Peyer's patch (tissue), 4 donors: ENCODE measurements around the gene PDLIM5. TPM values are rescaled to one million over a fixed set of nuclear protein-coding genes. Genes with fewer than 3 reads are reported as not detected.
A peak's percentile ranks its signal among the peaks of the same experiment; 100 is the strongest.
"Not testable (repeated sequence)": the region's sequence is repeated elsewhere in the genome, so short reads cannot be mapped to it uniquely, and the experiment has no call there.

Source experiments
- DNase-seq, 3 donors: peaks; one replicate each; pipeline ENCODE4 v3.0.0-alpha.2; 2017 to 2019
- H3K27ac ChIP-seq, 4 donors: fragments of 200-600 bp; sonication (generic); one replicate each; pipeline ENCODE4 v1.5.1; 2016 to 2019
- H3K27me3 ChIP-seq, 2 donors: fragments of 200-600 bp; sonication (generic); one replicate each; pipeline ENCODE4 v1.5.1; 2019
- H3K36me3 ChIP-seq, 3 donors: fragments of 200-600 bp; sonication (generic); one replicate each; pipeline ENCODE4 v1.5.1; 2016 to 2019
- H3K4me1 ChIP-seq, 4 donors: fragments of 200-600 bp; sonication (generic); one replicate each; pipeline ENCODE4 v1.5.1; 2016 to 2019
- H3K4me3 ChIP-seq, 4 donors: fragments of 200-600 bp; sonication (generic); 1 replicate in 3 of 4; 2 replicates in 1 of 4; pipeline ENCODE4 v1.5.1; 2016 to 2019; ENCODE audit warnings: mild to moderate bottlenecking in 1 of 4
- H3K9me3 ChIP-seq, 4 donors: fragments of 200-600 bp; sonication (generic); one replicate each; pipeline ENCODE4 v1.5.1; 2016 to 2019; ENCODE audit warnings: mild to moderate bottlenecking in 1 of 4
- POLR2A ChIP-seq, 2 donors: fragments of 450-650 bp; IDR thresholded peaks; one replicate each; pipeline ENCODE4 v1.5.1; 2017; ENCODE audit warnings: antibody characterized with exemption in 2 of 2, mild to moderate bottlenecking in 2 of 2, moderate library complexity in 2 of 2
- total RNA-seq, 4 donors: library from RNA; depleted of rRNA; stranded (reverse); fragments of >200 nt; gene quantifications; one replicate each; pipeline ENCODE4 v1.1.0, GENCODE V29; 2016
- TF ChIP-seq, protein P1 (sequence below), 6 experiments: fragments of 450-650 bp in 4 of 6; fragments of 200-600 bp in 2 of 6; sonication (generic) in 1 of 6; IDR thresholded peaks; one replicate each; pipeline ENCODE4 v1.5.1; 2017 to 2019; ENCODE audit warnings: antibody characterized with exemption in 6 of 6, mild to moderate bottlenecking in 3 of 6, moderate library complexity in 1 of 6

Gene PDLIM5
- total RNA-seq, 4 donors from 2014 or later = 112 to 197 (median 158) TPM

DNA sequence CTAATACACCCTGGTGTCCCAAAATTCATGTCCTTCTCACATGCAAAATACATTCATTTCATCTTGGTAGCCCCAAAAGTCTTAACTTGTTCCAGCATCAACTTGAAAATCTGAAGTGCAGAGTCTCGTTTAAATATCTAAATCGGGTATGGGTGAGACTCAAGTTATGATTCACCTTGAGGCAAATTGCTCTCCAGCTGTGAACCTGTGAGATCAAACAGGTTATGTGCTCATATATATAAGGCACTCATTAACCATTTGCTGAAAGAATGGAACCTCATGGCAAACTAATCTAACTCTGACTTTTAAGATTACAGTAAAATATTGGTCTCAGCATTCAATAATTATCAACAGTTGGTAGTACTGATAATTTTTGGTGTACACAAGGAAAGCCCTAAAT is 55.5 kb downstream of the PDLIM5 start:
- DNase-seq = no peak
- H3K36me3 ChIP-seq = no peaks in the 10 kb centered on the region
- peak overlapping the region in 1 of 4 donors; percentile 20 for H3K27ac ChIP-seq
- H3K9me3 ChIP-seq = no peaks in the 10 kb centered on the region
- no peaks in the 10 kb centered on the region for H3K27me3 ChIP-seq
- no peak overlapping the region for H3K4me3 ChIP-seq
- H3K4me1 ChIP-seq = peaks cover 0 to 37% (median 0%) of the 10 kb centered on the region in 4 donors
- TF ChIP-seq POLR2A (IDR thresholded peaks at IDR 0.05) = no peak
- TF ChIP-seq, protein P1, sequence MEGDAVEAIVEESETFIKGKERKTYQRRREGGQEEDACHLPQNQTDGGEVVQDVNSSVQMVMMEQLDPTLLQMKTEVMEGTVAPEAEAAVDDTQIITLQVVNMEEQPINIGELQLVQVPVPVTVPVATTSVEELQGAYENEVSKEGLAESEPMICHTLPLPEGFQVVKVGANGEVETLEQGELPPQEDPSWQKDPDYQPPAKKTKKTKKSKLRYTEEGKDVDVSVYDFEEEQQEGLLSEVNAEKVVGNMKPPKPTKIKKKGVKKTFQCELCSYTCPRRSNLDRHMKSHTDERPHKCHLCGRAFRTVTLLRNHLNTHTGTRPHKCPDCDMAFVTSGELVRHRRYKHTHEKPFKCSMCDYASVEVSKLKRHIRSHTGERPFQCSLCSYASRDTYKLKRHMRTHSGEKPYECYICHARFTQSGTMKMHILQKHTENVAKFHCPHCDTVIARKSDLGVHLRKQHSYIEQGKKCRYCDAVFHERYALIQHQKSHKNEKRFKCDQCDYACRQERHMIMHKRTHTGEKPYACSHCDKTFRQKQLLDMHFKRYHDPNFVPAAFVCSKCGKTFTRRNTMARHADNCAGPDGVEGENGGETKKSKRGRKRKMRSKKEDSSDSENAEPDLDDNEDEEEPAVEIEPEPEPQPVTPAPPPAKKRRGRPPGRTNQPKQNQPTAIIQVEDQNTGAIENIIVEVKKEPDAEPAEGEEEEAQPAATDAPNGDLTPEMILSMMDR (IDR thresholded peaks at IDR 0.05) = no peak

DNA sequence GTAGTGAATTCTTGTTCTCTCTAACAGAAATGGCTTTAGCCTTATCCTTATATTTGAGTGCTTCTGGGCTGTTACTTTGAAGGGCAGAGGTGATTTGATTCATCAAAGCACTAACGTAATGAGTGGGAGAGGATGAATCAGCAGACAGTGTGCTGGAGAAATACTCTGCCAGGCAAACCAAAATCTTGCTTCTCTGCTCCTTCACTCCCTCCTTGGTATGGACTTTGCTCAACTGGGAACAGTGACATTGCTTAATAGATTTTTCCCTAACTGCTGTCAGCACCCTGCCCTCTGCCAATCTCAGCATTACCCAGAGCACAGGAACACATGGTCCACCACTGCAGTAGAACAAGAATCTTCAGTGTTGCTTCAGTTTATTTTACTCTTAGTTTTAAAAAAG is 56.0 kb downstream of the PDLIM5 start:
- TF ChIP-seq, protein P1 (IDR thresholded peaks at IDR 0.05) = no peak
- TF ChIP-seq POLR2A (IDR thresholded peaks at IDR 0.05) = no peak
- Histone ChIP-seq H3K9me3 (no peaks in the 10 kb centered on the region), H3K4me1 (peaks cover 0 to 37% (median 0%) of the 10 kb centered on the region in 4 donors), H3K27me3 (no peaks in the 10 kb centered on the region), H3K27ac (peak overlapping the region in 1 of 4 donors; percentile 20), H3K36me3 (no peaks in the 10 kb centered on the region), H3K4me3 (no peak overlapping the region)
- no peak for DNase-seq

DNA sequence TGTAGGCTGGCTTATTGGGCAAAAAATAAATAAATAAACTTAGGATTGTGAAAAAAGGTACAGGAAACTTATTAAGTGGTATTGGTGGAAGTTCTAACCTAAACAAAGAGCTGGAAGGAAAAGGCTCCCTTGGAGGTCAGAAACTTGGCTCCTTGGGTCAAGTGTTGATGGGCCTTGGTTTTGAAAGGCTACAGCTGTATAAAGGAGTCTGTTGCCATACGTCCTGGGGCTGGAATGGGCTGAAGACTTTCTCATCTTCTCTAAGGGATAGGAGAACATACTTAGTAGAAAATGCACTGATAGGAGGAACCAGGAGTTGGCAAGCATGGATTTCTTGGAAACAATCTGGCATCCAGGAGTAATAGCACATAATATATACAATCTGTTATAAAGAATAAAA is 56.6 kb downstream of the PDLIM5 start:
- peak overlapping the region in 1 of 4 donors; percentile 8 for H3K27ac ChIP-seq
- H3K9me3 ChIP-seq = no peaks in the 10 kb centered on the region
- TF ChIP-seq, protein P1 (IDR thresholded peaks at IDR 0.05) = no peak
- TF ChIP-seq POLR2A (IDR thresholded peaks at IDR 0.05) = no peak

DNA sequence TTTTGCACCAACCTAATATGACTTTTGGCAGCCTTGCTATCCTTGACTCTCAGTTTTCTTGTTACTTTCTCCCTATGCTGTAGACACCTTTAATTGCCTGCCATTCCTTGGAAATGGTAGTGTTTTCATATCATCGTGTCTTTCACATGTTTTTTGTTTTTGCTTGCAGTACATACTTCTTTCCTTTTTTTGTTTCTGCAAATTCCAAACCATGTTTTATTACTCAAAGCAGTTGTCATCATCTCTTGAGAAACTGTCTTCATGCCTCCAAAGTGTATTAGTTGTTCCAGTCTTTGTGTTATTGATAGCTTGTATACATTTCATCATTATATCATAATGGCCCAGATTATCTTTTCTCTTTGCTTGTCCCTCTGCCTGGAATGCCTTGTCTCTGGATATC is 57.1 kb downstream of the PDLIM5 start:
- Histone ChIP-seq H3K27ac (peak overlapping the region in 1 of 4 donors; percentile 8), H3K4me1 (peaks cover 0 to 37% (median 0%) of the 10 kb centered on the region in 4 donors)
- no peak for TF ChIP-seq POLR2A (IDR thresholded peaks at IDR 0.05)
- TF ChIP-seq, protein P1 (IDR thresholded peaks at IDR 0.05) = no peak

More for the DNA sequence above, 56.6 kb downstream of the PDLIM5 start:
- Histone ChIP-seq H3K36me3 (no peaks in the 10 kb centered on the region), H3K27me3 (no peaks in the 10 kb centered on the region), H3K4me3 (no peak overlapping the region), H3K4me1 (peaks cover 0 to 37% (median 0%) of the 10 kb centered on the region in 4 donors)
- DNase-seq = no peak

DNA sequence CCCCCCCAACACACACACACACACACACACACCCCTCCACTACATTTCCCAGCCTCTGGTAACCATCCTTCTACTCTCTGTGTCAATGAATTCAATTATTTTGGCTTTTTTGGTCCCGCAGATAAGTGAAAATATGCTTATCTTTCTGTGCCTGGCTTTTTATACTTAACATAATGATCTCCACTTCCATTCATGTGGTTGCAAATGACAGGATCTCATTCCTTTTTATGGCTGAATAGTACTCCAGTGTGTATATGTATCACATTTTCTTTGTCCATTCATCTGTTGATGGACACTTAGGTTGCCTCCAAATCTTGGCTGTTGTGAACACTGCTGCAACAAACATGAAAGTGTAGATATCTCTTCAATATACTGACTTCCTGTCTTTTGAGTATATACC is 59.8 kb downstream of the PDLIM5 start:
- Histone ChIP-seq H3K4me1 (peaks cover 0 to 22% (median 0%) of the 10 kb centered on the region in 4 donors), H3K27ac (no peak overlapping the region), H3K4me3 (no peak overlapping the region), H3K36me3 (no peaks in the 10 kb centered on the region), H3K9me3 (no peaks in the 10 kb centered on the region), H3K27me3 (no peaks in the 10 kb centered on the region)
- no peak for TF ChIP-seq POLR2A (IDR thresholded peaks at IDR 0.05)
- TF ChIP-seq, protein P1 (IDR thresholded peaks at IDR 0.05) = no peak
- no peak for DNase-seq

More for the DNA sequence above, 57.1 kb downstream of the PDLIM5 start:
- no peaks in the 10 kb centered on the region for H3K27me3 ChIP-seq
- no peaks in the 10 kb centered on the region for H3K9me3 ChIP-seq
- no peaks in the 10 kb centered on the region for H3K36me3 ChIP-seq
- no peak overlapping the region for H3K4me3 ChIP-seq
- DNase-seq = no peak

DNA sequence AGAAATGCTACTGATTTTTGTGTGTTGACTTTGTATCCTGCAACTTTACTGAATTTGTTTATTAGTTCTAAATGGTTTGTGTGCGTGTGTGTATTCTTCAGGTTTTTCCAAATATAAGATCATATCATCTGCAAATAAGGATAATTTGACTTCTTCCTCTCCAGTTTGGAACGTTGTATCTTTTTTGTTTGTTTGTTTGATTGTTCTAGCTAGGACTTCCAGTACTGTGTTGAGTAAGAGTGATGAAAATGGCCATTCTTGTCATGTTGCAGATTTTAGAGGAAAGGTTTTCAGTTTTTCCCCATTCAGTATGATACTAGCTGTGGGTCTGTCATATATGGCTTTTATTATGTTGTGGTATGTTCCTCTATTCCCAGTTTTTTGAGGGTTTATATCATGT is 61.8 kb downstream of the PDLIM5 start:
- H3K9me3 ChIP-seq, H3K4me1 ChIP-seq, H3K4me3 ChIP-seq, H3K36me3 ChIP-seq, H3K27ac ChIP-seq, DNase-seq, H3K27me3 ChIP-seq: not testable (repeated sequence)
